OCI-LY7 (cell line): ENCODE measurements around the gene IVL. TPM values are rescaled to one million over a fixed set of nuclear protein-coding genes. Genes with fewer than 3 reads are reported as not detected.

Experiments used
- total RNA-seq, 2 experiments: library from RNA; depleted of rRNA in 1 of 2; stranded (reverse); fragments of >200 nt in 1 of 2; shearing (Covaris generic) in 1 of 2; gene quantifications; 2 replicates each; pipeline ENCODE4 v1.2.3, GENCODE V29; 2014 to 2022

IVL gene
- total RNA-seq, 2 experiments from 2014 or later = not detected

Other genes starting within 250 kb of the IVL start
- gene LCE2D, start 245.2 kb upstream of the IVL start, total RNA-seq (2014; rRNA removed; shearing (Covaris generic)) = not detected in 2 replicates
- gene LCE2D, start 245.2 kb upstream of the IVL start, total RNA-seq (2022) = not detected in 2 replicates
- not detected in 2 replicates for gene LCE2C, start 233.3 kb upstream of the IVL start, total RNA-seq (2014; rRNA removed; shearing (Covaris generic))
- not detected in 2 replicates for gene LCE2C, start 233.3 kb upstream of the IVL start, total RNA-seq (2022)
- gene LCE2B, start 222.4 kb upstream of the IVL start, total RNA-seq (2014; rRNA removed; shearing (Covaris generic)) = not detected in 2 replicates
- not detected in 2 replicates for gene LCE2B, start 222.4 kb upstream of the IVL start, total RNA-seq (2022)
- gene LCE2A, start 210.2 kb upstream of the IVL start, total RNA-seq (2014; rRNA removed; shearing (Covaris generic)) = not detected in 2 replicates
- gene LCE2A, start 210.2 kb upstream of the IVL start, total RNA-seq (2022) = not detected in 2 replicates
- gene LCE4A, start 200.4 kb upstream of the IVL start, total RNA-seq (2014; rRNA removed; shearing (Covaris generic)) = not detected in 2 replicates
- not detected in 2 replicates for gene LCE4A, start 200.4 kb upstream of the IVL start, total RNA-seq (2022)
- gene KPRP, start 150.5 kb upstream of the IVL start, total RNA-seq (2014; rRNA removed; shearing (Covaris generic)) = not detected in 2 replicates
- gene KPRP, start 150.5 kb upstream of the IVL start, total RNA-seq (2022) = not detected in 2 replicates
- gene LCE1F, start 133.4 kb upstream of the IVL start, total RNA-seq (2014; rRNA removed; shearing (Covaris generic)) = not detected in 2 replicates
- gene LCE1F, start 133.4 kb upstream of the IVL start, total RNA-seq (2022) = not detected in 2 replicates
- not detected in 2 replicates for gene LCE1E, start 122.3 kb upstream of the IVL start, total RNA-seq (2014; rRNA removed; shearing (Covaris generic))
- not detected in 2 replicates for gene LCE1E, start 122.3 kb upstream of the IVL start, total RNA-seq (2022)
- gene LCE1D, start 111.8 kb upstream of the IVL start, total RNA-seq (2014; rRNA removed; shearing (Covaris generic)) = not detected in 2 replicates
- gene LCE1D, start 111.8 kb upstream of the IVL start, total RNA-seq (2022) = not detected in 2 replicates
- gene LCE1C, start 101.9 kb upstream of the IVL start, total RNA-seq (2014; rRNA removed; shearing (Covaris generic)) = not detected in 2 replicates
- not detected in 2 replicates for gene LCE1C, start 101.9 kb upstream of the IVL start, total RNA-seq (2022)
- not detected in 2 replicates for gene LCE1B, start 96.6 kb upstream of the IVL start, total RNA-seq (2014; rRNA removed; shearing (Covaris generic))
- not detected in 2 replicates for gene LCE1B, start 96.6 kb upstream of the IVL start, total RNA-seq (2022)
- gene LCE1A, start 81.1 kb upstream of the IVL start, total RNA-seq (2014; rRNA removed; shearing (Covaris generic)) = not detected in 2 replicates
- gene LCE1A, start 81.1 kb upstream of the IVL start, total RNA-seq (2022) = not detected in 2 replicates
- not detected in 2 replicates for gene LCE6A, start 65.7 kb upstream of the IVL start, total RNA-seq (2014; rRNA removed; shearing (Covaris generic))
- not detected in 2 replicates for gene LCE6A, start 65.7 kb upstream of the IVL start, total RNA-seq (2022)
- gene LCE7A, start 48.5 kb upstream of the IVL start, total RNA-seq (2014; rRNA removed; shearing (Covaris generic)) = not detected in 2 replicates
- not detected in 2 replicates for gene LCE7A, start 48.5 kb upstream of the IVL start, total RNA-seq (2022)
- gene SMCP, start 30.2 kb upstream of the IVL start, total RNA-seq (2014; rRNA removed; shearing (Covaris generic)) = not detected in 2 replicates
- not detected in 2 replicates for gene SMCP, start 30.2 kb upstream of the IVL start, total RNA-seq (2022)
- gene SPRR5, start 38.7 kb downstream of the IVL start, total RNA-seq (2014; rRNA removed; shearing (Covaris generic)) = not detected in 2 replicates
- not detected in 2 replicates for gene SPRR5, start 38.7 kb downstream of the IVL start, total RNA-seq (2022)
- not detected in 2 replicates for gene SPRR4, start 62.1 kb downstream of the IVL start, total RNA-seq (2014; rRNA removed; shearing (Covaris generic))
- not detected in 2 replicates for gene SPRR4, start 62.1 kb downstream of the IVL start, total RNA-seq (2022)
- gene SPRR1A, start 75.5 kb downstream of the IVL start, total RNA-seq (2014; rRNA removed; shearing (Covaris generic)) = not detected in 2 replicates
- gene SPRR1A, start 75.5 kb downstream of the IVL start, total RNA-seq (2022) = not detected in 2 replicates
- gene SPRR3, start 93.2 kb downstream of the IVL start, total RNA-seq (2014; rRNA removed; shearing (Covaris generic)) = not detected in 2 replicates
- gene SPRR3, start 93.2 kb downstream of the IVL start, total RNA-seq (2022) = not detected in 2 replicates
- not detected in 2 replicates for gene SPRR1B, start 122.7 kb downstream of the IVL start, total RNA-seq (2014; rRNA removed; shearing (Covaris generic))
- gene SPRR1B, start 122.7 kb downstream of the IVL start, total RNA-seq (2022) = not detected in 2 replicates
- not detected in 2 replicates for gene SPRR2D, start 132.6 kb downstream of the IVL start, total RNA-seq (2014; rRNA removed; shearing (Covaris generic))
- gene SPRR2D, start 132.6 kb downstream of the IVL start, total RNA-seq (2022) = not detected in 2 replicates
- gene SPRR2A, start 149.0 kb downstream of the IVL start, total RNA-seq (2014; rRNA removed; shearing (Covaris generic)) = not detected in 2 replicates
- gene SPRR2A, start 149.0 kb downstream of the IVL start, total RNA-seq (2022) = not detected in 2 replicates
- not detected in 2 replicates for gene SPRR2B, start 163.1 kb downstream of the IVL start, total RNA-seq (2014; rRNA removed; shearing (Covaris generic))
- gene SPRR2B, start 163.1 kb downstream of the IVL start, total RNA-seq (2022) = not detected in 2 replicates
- not detected in 2 replicates for gene SPRR2E, start 186.0 kb downstream of the IVL start, total RNA-seq (2014; rRNA removed; shearing (Covaris generic))
- not detected in 2 replicates for gene SPRR2E, start 186.0 kb downstream of the IVL start, total RNA-seq (2022)
- gene SPRR2F, start 205.0 kb downstream of the IVL start, total RNA-seq (2014; rRNA removed; shearing (Covaris generic)) = not detected in 2 replicates
- gene SPRR2F, start 205.0 kb downstream of the IVL start, total RNA-seq (2022) = not detected in 2 replicates
- gene SPRR2G, start 242.3 kb downstream of the IVL start, total RNA-seq (2014; rRNA removed; shearing (Covaris generic)) = not detected in 2 replicates
- gene SPRR2G, start 242.3 kb downstream of the IVL start, total RNA-seq (2022) = not detected in 2 replicates